ENCODE measurements around the gene PPIL6. TPM values are rescaled to one million over a fixed set of nuclear protein-coding genes. Genes with fewer than 3 reads are reported as not detected.
A peak's percentile ranks its signal among the peaks of the same experiment; 100 is the strongest.

PPIL6 gene
- polyA plus RNA-seq, 1 donor (not counting 4 experiments of a cell fraction or from before 2014, with no cell fraction given) = 1.4 TPM

- H3K4me2 ChIP-seq (ENCODE audit: control insufficient read depth, extremely low read depth, insufficient read depth, low read depth, low read length) = peak overlapping the region; percentile 10
- H4K20me1 ChIP-seq (ENCODE audit: control insufficient read depth, extremely low read depth, insufficient read depth, low read length) = peaks cover 3% of the 10 kb centered on the region
- H3K4me3 ChIP-seq (ENCODE audit: control insufficient read depth in 2 of 3, extremely low read depth in 1 of 3, insufficient read depth in 2 of 3, low read depth in 1 of 3, low read length in 3 of 3) = no peak overlapping the region
These were observed 37.9 kb upstream of the PPIL6 start for GRCh38 chr6:109478222-109478805.

GRCh38 chr6:109477725-109478124, 37.3 kb upstream of the PPIL6 start:
- Histone ChIP-seq H3K9me1 (ENCODE audit: control insufficient read depth, extremely low read depth, insufficient read depth, low read length) (peaks cover 3% of the 10 kb centered on the region), H3K27ac (ENCODE audit: control insufficient read depth, insufficient read depth, low read length) (no peak overlapping the region), H3K27me3 (ENCODE audit: control insufficient read depth, extremely low read depth, insufficient read depth, low read length) (no peaks in the 10 kb centered on the region), H3K36me3 (ENCODE audit: control insufficient read depth in 2 of 2, extremely low read depth in 1 of 2, insufficient read depth in 2 of 2, low read length in 2 of 2) (peaks cover 21 to 37% of the 10 kb centered on the region in 2 experiments), H3K4me3 (ENCODE audit: control insufficient read depth in 2 of 3, extremely low read depth in 1 of 3, insufficient read depth in 2 of 3, low read depth in 1 of 3, low read length in 3 of 3) (no peak overlapping the region), H3K9ac (ENCODE audit: control insufficient read depth, extremely low read depth, insufficient read depth, low read length) (no peak overlapping the region), H3K4me2 (ENCODE audit: control insufficient read depth, extremely low read depth, insufficient read depth, low read depth, low read length) (no peak overlapping the region), H3K79me2 (ENCODE audit: control insufficient read depth, insufficient read depth, low read length) (peaks cover 53% of the 10 kb centered on the region), H4K20me1 (ENCODE audit: control insufficient read depth, extremely low read depth, insufficient read depth, low read length) (peaks cover 3% of the 10 kb centered on the region), H3K4me1 (ENCODE audit: control insufficient read depth, extremely low read depth, insufficient read depth, low read length) (peaks cover 26% of the 10 kb centered on the region), H2AFZ (ENCODE audit: control insufficient read depth, low read length) (no peak overlapping the region), H3K9me3 (ENCODE audit: control insufficient read depth, low read depth, low read length) (no peaks in the 10 kb centered on the region)
- DNase-seq (ENCODE audit: low read depth, low spot score) = no peak
- TF ChIP-seq EZH2 (IDR thresholded peaks at IDR 0.05; ENCODE audit: low read length) (no peak), CTCF (optimal IDR thresholded peaks at IDR 0.05 in 1 of 3, IDR thresholded peaks at IDR 0.05 in 1 of 3, conservative IDR thresholded peaks at IDR 0.05 in 1 of 3; ENCODE audit: extremely low read depth in 1 of 3, insufficient read depth in 2 of 3, low read length in 3 of 3) (no peak)
- dilution Hi-C loops (cut with MboI; ENCODE audit: extremely low pct_ligation_motif_present, low sequenced_read_pairs) = no loop called here
- no peak for FAIRE-seq

More at GRCh38 chr6:109478222-109478805, 37.9 kb upstream of the PPIL6 start:
- dilution Hi-C loops (cut with MboI; ENCODE audit: extremely low pct_ligation_motif_present, low sequenced_read_pairs) = no loop called here
- Histone ChIP-seq H3K9me3 (ENCODE audit: control insufficient read depth, low read depth, low read length) (no peaks in the 10 kb centered on the region), H3K4me1 (ENCODE audit: control insufficient read depth, extremely low read depth, insufficient read depth, low read length) (peaks cover 26% of the 10 kb centered on the region), H3K36me3 (ENCODE audit: control insufficient read depth in 2 of 2, extremely low read depth in 1 of 2, insufficient read depth in 2 of 2, low read length in 2 of 2) (peaks cover 16 to 31% of the 10 kb centered on the region in 2 experiments), H3K9me1 (ENCODE audit: control insufficient read depth, extremely low read depth, insufficient read depth, low read length) (peaks cover 3% of the 10 kb centered on the region), H2AFZ (ENCODE audit: control insufficient read depth, low read length) (no peak overlapping the region), H3K27ac (ENCODE audit: control insufficient read depth, insufficient read depth, low read length) (no peak overlapping the region), H3K27me3 (ENCODE audit: control insufficient read depth, extremely low read depth, insufficient read depth, low read length) (no peaks in the 10 kb centered on the region), H3K79me2 (ENCODE audit: control insufficient read depth, insufficient read depth, low read length) (peaks cover 53% of the 10 kb centered on the region), H3K9ac (ENCODE audit: control insufficient read depth, extremely low read depth, insufficient read depth, low read length) (no peak overlapping the region)
- FAIRE-seq = no peak
- DNase-seq (ENCODE audit: low read depth, low spot score) = no peak
- TF ChIP-seq EZH2 (IDR thresholded peaks at IDR 0.05; ENCODE audit: low read length) = no peak
- TF ChIP-seq CTCF (optimal IDR thresholded peaks at IDR 0.05 in 1 of 3, IDR thresholded peaks at IDR 0.05 in 1 of 3, conservative IDR thresholded peaks at IDR 0.05 in 1 of 3; ENCODE audit: extremely low read depth in 1 of 3, insufficient read depth in 2 of 3, low read length in 3 of 3) = no peak
